Mucosa of descending colon (tissue), 3 donors: ENCODE results near the gene NR2F6. TPM values are rescaled to one million over a fixed set of nuclear protein-coding genes. Genes with fewer than 3 reads are reported as not detected.

Source experiments
- ATAC-seq: fragments of 200-7000 bp; cut with Tn5 transposase; one replicate; pipeline ENCODE4 v1.9.1; 2020; ENCODE audit warnings: mild to moderate bottlenecking, moderate library complexity
- DNase-seq, 3 donors: peaks; one replicate each; pipeline ENCODE4 v3.0.0-alpha.2; 2020
- H3K36me3 ChIP-seq: fragments of 200-600 bp; one replicate; pipeline ENCODE4 v1.8.0; 2021; ENCODE audit warnings: low read depth, mild to moderate bottlenecking
- H3K4me1 ChIP-seq: fragments of 200-600 bp; one replicate; pipeline ENCODE4 v1.8.0; 2021; ENCODE audit warnings: low read depth, mild to moderate bottlenecking
- H3K4me3 ChIP-seq: fragments of 200-600 bp; one replicate; pipeline ENCODE4 v1.8.0; 2021; ENCODE audit warnings: mild to moderate bottlenecking
- H3K9me3 ChIP-seq: fragments of 200-600 bp; one replicate; pipeline ENCODE4 v1.8.0; 2021; ENCODE audit warnings: mild to moderate bottlenecking
- CTCF ChIP-seq: fragments of 200-600 bp; IDR thresholded peaks from one replicate; pipeline ENCODE4 v1.8.0; 2022; ENCODE audit warnings: antibody characterized with exemption, mild to moderate bottlenecking
- intact Hi-C, 2 donors: fragments of 100-400 bp; cut with DNase I in 1 of 2; cut with micrococcal nuclease in 1 of 2; formaldehyde crosslinking; loops; one replicate each; pipeline versions ENCODE4 v1.11.0 to v1.11.1; 2022; cut with DNase I, micrococcal nuclease
- total RNA-seq, 3 donors: library from RNA; stranded (reverse); fragmentation: NEBNext Ultra II Directional in 2 of 3; extraction: Animal tissue kit (Norgen Biotek cat#: 25700) in 2 of 3; gene quantifications; one replicate each; pipeline versions ENCODE4 v1.2.1 to v1.2.4, GENCODE V29; 2021 to 2023
- donor health status: DM: no; HTN: no; CAD: no; lungs with moderate emphysema.
- donor health status: DM: no; HTN: no; CAD: no.
- donor health status: DM: no; HTN: yes; CAD: no.

Gene NR2F6
- total RNA-seq, 3 donors from 2014 or later, result 103 to 157 (median 140) TPM

DNA sequence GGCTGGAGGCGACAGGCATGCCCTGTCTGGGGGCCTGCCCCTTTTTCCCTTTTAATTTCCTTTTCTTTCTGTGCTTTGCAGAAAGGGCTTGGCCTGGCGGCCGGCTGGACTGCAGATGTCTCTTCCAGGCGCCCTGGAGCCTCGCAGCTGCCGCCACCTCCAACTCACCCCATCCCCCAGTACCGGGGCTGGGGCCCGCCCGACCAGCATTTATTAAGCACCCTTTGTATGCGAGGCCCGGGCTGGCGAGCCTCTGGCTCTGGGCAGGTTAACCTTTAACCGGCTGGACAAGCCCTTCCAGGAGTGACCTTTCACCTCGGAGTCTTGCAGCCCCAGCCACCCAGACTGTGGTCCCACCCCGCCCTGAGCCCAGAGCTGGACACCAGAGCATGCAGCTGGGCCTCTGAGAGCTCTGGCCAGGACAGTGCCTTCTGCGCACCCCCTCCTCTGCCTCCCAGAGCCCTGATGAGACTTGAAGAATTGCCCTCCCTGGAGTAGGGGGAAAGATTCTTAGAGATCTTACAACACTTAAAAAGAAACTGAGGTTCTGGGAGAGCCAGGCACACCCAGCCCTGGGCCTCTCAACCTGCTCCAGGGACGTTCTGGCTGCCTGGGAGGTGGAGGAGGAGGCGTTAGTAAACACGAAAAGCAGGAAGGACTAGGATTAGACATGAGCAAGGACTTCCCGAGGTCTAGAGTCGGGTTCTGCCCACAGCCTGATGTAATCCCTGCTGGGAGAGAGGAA, 1.1 kb upstream of the NR2F6 start:
- H3K4me3 ChIP-seq, result peak overlapping the region; percentile 14
- peak; percentile 70 to 87 (median 79) for DNase-seq
- peak; percentile 50 for ATAC-seq
- H3K4me1 ChIP-seq, result peaks cover 47% of the 10 kb centered on the region
- no peak for TF ChIP-seq CTCF
- H3K36me3 ChIP-seq, result no peaks in the 10 kb centered on the region
- H3K9me3 ChIP-seq, result no peaks in the 10 kb centered on the region
- intact Hi-C loops, result no loop called here

DNA sequence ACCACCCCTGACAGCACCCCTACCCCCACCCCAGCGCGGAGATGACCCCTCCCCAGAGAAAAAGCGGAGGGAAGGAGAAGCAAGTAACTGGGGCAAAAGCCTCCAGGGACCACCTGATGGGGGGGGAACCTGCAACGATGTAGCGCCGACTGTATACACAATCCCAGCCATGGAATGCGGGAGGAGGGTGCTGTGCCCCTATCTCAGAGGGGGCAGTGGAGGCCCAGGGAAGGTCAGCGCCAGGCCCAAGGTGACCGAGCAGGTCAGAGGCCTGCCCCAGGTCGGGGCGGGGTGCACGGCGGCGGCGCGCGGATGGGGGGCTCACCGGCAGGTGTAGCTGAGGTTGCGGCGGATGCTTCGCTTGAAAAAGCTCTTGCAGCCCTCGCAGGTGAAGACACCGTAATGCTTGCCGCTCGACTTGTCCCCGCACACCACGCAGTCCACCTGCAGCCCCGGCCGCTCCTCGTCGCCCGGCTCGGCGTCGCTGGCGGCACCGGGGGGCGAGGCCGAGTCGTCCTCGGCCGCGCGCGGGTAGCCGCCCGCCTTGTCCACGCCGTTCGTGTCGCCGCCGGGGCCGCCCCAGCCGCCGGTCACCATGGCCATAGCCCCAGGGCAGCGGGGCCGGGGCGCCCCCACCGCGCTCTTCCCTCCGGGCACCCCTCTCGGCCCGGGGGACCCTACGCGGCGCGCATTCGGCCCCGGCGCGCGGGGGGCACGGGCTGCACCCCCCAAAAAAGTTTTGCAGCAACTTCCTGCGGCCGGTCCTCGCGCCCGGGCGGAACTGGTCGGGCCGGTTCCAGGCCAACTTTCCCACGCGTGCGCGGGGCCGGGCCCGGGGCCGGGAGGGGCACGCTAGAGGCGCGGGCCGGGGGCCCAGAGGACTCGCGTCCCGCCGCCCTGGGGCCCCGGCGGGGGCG, 843 bp downstream of the NR2F6 start:
- H3K4me3 ChIP-seq, result peak overlapping the region; percentile 81
- H3K36me3 ChIP-seq, result no peaks in the 10 kb centered on the region
- intact Hi-C loops, result no loop called here
- peaks cover 63% of the 10 kb centered on the region for H3K4me1 ChIP-seq
- TF ChIP-seq CTCF, result no peak
- H3K9me3 ChIP-seq, result no peaks in the 10 kb centered on the region
- DNase-seq (peak in 2 of 3 donors; percentile 73 to 77), ATAC-seq (no peak)

DNA sequence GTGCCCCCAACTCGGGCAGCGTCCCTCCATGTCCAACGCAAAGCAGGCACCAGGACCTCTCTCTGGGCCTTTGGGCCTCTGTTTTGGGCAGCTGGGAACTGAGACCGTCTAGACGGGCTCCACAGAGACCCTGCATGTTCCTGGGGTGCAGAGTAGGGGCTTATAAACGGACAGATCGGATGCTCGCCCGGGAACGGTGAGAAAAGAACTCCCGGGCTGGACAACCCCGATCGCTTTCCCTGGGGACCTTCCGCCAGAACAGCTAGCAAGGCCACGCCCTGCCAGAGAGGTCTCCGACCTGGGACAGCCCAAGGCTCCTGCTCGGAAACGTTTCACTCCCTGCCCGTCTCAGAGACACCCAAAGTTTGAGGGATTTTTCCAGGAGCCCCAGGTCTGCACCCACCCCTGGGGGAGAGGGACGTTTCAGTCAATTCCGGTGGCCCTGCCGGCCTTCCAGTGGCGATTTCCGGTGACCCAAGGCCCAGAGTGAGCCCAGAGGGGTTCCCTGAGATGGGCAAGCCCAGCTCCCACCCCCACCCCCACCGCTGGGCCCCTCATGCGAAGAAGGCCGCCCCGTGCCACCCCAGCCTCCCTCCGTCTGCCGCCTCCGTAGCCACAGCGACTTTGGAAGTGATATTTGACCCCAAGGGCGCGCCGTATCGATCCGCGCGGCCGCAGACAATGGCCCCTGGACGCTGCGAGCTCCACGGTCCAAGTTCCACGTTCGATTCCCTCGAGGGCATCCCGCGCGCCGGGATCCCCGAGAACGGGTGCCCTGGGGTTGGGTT, 1.7 kb downstream of the NR2F6 start:
- peak; percentile 31 for ATAC-seq
- Histone ChIP-seq H3K4me3 (peak overlapping the region; percentile 81), H3K4me1 (peaks cover 57% of the 10 kb centered on the region), H3K9me3 (no peaks in the 10 kb centered on the region), H3K36me3 (no peaks in the 10 kb centered on the region)
- no peak for TF ChIP-seq CTCF
- DNase-seq, result peak; percentile 75 to 81 (median 75)
- intact Hi-C loops, result no loop called here

- Histone ChIP-seq H3K9me3 (no peaks in the 10 kb centered on the region), H3K4me1 (peaks cover 51% of the 10 kb centered on the region), H3K36me3 (no peaks in the 10 kb centered on the region), H3K4me3 (peak overlapping the region; percentile 81)
- ATAC-seq, result no peak
- no peak for TF ChIP-seq CTCF
- DNase-seq, result peak; percentile 55 to 70 (median 65)
- intact Hi-C loops, result no loop called here
Measured at GRCh38 chr19:17243211-17243829, 2.4 kb downstream of the NR2F6 start.
